HG03097 (cell line): ENCODE measurements around the gene RABGAP1L.
"Not testable (repeated sequence)": the region's sequence is repeated elsewhere in the genome, so short reads cannot be mapped to it uniquely, and the experiment has no call there.

Source experiments
- ATAC-seq: cut with Tn5 transposase; IDR thresholded peaks from one replicate; pipeline ENCODE4 v1.9.1; 2021; ENCODE audit not compliant: unreplicated experiment, low FRiP score

RABGAP1L gene

GRCh38 chr1:174232761-174233160 lies 73.4 kb downstream of the RABGAP1L start:
- no peak for ATAC-seq

- ATAC-seq, result not testable (repeated sequence)
These were observed 79.7 kb downstream of the RABGAP1L start for GRCh38 chr1:174238845-174239501.

- no peak for ATAC-seq
These were observed 80.2 kb downstream of the RABGAP1L start for GRCh38 chr1:174239541-174239940.

- ATAC-seq, result no peak
These were observed 83.5 kb downstream of the RABGAP1L start for GRCh38 chr1:174242856-174243255.

- ATAC-seq, result no peak
These were observed 84.2 kb downstream of the RABGAP1L start for GRCh38 chr1:174243451-174244000.

- ATAC-seq, result no peak
These were observed 84.7 kb downstream of the RABGAP1L start for GRCh38 chr1:174244017-174244416.

GRCh38 chr1:174247472-174247871 lies 88.2 kb downstream of the RABGAP1L start:
- ATAC-seq, result no peak

- ATAC-seq, result no peak
These were observed 88.7 kb downstream of the RABGAP1L start for GRCh38 chr1:174248041-174248440.

- ATAC-seq, result not testable (repeated sequence)
These were observed 97.1 kb downstream of the RABGAP1L start for GRCh38 chr1:174256386-174256785.

GRCh38 chr1:174258148-174258550 lies 98.8 kb downstream of the RABGAP1L start:
- no peak for ATAC-seq

- ATAC-seq, result no peak
These were observed 103.3 kb downstream of the RABGAP1L start for GRCh38 chr1:174262349-174263241.

- ATAC-seq, result no peak
These were observed 106.0 kb downstream of the RABGAP1L start for GRCh38 chr1:174265282-174265681.

- no peak for ATAC-seq
These were observed 107.2 kb downstream of the RABGAP1L start for GRCh38 chr1:174266476-174266875.

GRCh38 chr1:174266991-174267612 lies 107.8 kb downstream of the RABGAP1L start:
- no peak for ATAC-seq

GRCh38 chr1:174269989-174270651 lies 110.8 kb downstream of the RABGAP1L start:
- ATAC-seq, result no peak

GRCh38 chr1:174273190-174273589 lies 113.9 kb downstream of the RABGAP1L start:
- no peak for ATAC-seq

GRCh38 chr1:174273776-174274175 lies 114.5 kb downstream of the RABGAP1L start:
- ATAC-seq, result no peak

- no peak for ATAC-seq
These were observed 115.1 kb downstream of the RABGAP1L start for GRCh38 chr1:174274452-174274851.

GRCh38 chr1:174274884-174275283 lies 115.6 kb downstream of the RABGAP1L start:
- no peak for ATAC-seq

- no peak for ATAC-seq
These were observed 116.8 kb downstream of the RABGAP1L start for GRCh38 chr1:174276087-174276486.

GRCh38 chr1:174284052-174284451 lies 124.7 kb downstream of the RABGAP1L start:
- ATAC-seq, result no peak
